ENCODE data around the gene SERTAD2. TPM values are rescaled to one million over a fixed set of nuclear protein-coding genes. Genes with fewer than 3 reads are reported as not detected.

SERTAD2 gene
- total and polyA plus RNA-seq, 2 experiments from 2014 or later, result 6.2 to 6.4 TPM

DNA sequence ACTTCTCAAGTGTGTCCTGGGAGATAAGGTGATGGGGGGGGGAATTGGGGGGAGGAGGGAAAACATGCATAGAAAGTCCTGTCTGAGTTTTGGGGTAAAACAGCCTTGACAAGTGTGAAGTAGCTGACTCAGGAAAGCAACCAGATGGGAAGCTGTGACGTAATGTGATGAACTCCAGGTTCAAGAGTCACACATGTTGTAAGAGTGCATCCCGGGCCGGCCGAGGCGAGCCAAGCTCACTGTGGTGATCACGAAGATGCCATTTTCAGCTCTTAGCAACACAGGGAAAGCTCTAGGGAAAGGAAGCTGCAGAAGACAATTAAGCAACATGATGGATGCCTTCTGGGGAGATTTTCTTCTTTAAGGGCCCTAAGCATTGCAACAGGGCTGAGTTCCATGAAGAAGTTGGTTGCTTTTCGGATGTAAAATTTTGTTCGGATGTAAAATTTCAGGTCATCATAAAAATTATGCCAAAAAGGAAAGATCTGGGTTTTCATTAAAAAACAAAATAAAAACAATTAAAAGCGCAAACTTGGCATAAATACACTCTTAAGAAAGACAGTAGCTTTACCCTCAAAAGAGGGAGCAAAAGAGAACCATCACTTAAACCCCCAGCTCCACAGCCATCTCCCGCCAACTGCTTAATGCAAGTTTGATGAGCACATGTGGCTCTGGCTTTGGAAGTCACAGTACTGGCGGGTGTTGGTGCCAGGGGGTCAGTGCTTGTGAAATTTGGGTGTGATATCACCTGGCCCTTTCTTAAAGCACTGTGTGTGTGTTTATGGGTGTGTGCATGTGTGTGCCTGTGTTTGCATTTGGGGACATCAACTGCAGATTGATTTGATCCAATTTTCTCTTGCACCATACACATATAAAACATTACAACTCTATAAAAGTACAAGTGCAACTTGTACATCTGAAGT, 19.1 kb downstream of the SERTAD2 start (continued):
- TF ChIP-seq ZNF462 (CRISPR knock-in tag; IDR thresholded peaks at IDR 0.05) (no peak), POLR2AphosphoS5 (IDR thresholded peaks at IDR 0.05; ENCODE audit: low read depth) (no peak), EZH2 (IDR thresholded peaks at IDR 0.05; ENCODE audit: low read depth, unreplicated experiment) (no peak)
- TF ChIP-seq, protein P1, sequence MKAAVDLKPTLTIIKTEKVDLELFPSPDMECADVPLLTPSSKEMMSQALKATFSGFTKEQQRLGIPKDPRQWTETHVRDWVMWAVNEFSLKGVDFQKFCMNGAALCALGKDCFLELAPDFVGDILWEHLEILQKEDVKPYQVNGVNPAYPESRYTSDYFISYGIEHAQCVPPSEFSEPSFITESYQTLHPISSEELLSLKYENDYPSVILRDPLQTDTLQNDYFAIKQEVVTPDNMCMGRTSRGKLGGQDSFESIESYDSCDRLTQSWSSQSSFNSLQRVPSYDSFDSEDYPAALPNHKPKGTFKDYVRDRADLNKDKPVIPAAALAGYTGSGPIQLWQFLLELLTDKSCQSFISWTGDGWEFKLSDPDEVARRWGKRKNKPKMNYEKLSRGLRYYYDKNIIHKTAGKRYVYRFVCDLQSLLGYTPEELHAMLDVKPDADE (IDR thresholded peaks at IDR 0.05), result no peak

Data from GM23338 (cell line).